ENCODE data around the gene ZNF235. TPM values are rescaled to one million over a fixed set of nuclear protein-coding genes. Genes with fewer than 3 reads are reported as not detected.
"Not testable (repeated sequence)": the region's sequence is repeated elsewhere in the genome, so short reads cannot be mapped to it uniquely, and the experiment has no call there.

ZNF235 gene
- total RNA-seq, 1 experiment from 2014 or later = 9.9 TPM

DNA sequence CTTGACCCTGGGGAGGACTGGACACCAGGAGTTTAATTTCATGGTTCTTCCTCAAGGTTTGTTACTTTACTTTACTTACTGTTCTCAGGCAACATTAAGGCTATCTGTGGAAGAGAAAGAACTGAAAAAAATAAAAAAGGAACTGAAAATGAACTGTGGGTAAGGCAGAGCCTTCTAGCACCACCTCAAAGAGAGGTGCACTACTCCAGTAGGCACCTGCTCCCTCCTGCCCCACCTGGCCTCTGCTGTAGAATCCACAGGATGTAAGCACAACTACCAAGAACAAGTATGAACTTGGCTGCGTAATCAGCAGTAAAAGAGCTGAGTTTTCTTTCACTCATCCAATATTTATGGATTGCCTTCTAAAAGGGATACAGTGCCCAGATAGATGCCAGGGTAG lies 39.4 kb upstream of the ZNF235 start:
- DNase-seq (ENCODE audit: low spot score) = no peak
- Histone ChIP-seq H3K4me3 (ENCODE audit: low read depth, low read length, poor library complexity, severe bottlenecking) (no peak overlapping the region), H3K9me3 (ENCODE audit: low read depth, low read length, poor library complexity, severe bottlenecking) (peaks cover 17% of the 10 kb centered on the region), H3K4me1 (ENCODE audit: insufficient read depth, low read length, poor library complexity, severe bottlenecking) (no peaks in the 10 kb centered on the region), H3K27me3 (replicated peaks; ENCODE audit: insufficient read depth, low read depth, low read length, poor library complexity) (no peaks in the 10 kb centered on the region), H3K36me3 (ENCODE audit: insufficient read depth, low read length, poor library complexity, severe bottlenecking) (peaks cover 4% of the 10 kb centered on the region), H3K27ac (ENCODE audit: low read depth, low read length, poor library complexity, severe bottlenecking) (no peak overlapping the region)
- ChIA-PET CTCF (no interaction called here), POLR2A (ENCODE audit: low non-redundant PET) (no interaction called here)
- BruUV-seq (replicated peaks) = no TSS peak
- TF ChIP-seq, protein P1, sequence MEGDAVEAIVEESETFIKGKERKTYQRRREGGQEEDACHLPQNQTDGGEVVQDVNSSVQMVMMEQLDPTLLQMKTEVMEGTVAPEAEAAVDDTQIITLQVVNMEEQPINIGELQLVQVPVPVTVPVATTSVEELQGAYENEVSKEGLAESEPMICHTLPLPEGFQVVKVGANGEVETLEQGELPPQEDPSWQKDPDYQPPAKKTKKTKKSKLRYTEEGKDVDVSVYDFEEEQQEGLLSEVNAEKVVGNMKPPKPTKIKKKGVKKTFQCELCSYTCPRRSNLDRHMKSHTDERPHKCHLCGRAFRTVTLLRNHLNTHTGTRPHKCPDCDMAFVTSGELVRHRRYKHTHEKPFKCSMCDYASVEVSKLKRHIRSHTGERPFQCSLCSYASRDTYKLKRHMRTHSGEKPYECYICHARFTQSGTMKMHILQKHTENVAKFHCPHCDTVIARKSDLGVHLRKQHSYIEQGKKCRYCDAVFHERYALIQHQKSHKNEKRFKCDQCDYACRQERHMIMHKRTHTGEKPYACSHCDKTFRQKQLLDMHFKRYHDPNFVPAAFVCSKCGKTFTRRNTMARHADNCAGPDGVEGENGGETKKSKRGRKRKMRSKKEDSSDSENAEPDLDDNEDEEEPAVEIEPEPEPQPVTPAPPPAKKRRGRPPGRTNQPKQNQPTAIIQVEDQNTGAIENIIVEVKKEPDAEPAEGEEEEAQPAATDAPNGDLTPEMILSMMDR (conservative IDR thresholded peaks at IDR 0.05; ENCODE audit: low read depth, low read length) = no peak
- no peak for TF ChIP-seq EZH2 (IDR thresholded peaks at IDR 0.05; ENCODE audit: borderline replicate concordance, low read depth, low read length, poor library complexity, severe bottlenecking)
- intact Hi-C loops (cut with micrococcal nuclease; ENCODE audit: unreplicated experiment) = no loop called here

DNA sequence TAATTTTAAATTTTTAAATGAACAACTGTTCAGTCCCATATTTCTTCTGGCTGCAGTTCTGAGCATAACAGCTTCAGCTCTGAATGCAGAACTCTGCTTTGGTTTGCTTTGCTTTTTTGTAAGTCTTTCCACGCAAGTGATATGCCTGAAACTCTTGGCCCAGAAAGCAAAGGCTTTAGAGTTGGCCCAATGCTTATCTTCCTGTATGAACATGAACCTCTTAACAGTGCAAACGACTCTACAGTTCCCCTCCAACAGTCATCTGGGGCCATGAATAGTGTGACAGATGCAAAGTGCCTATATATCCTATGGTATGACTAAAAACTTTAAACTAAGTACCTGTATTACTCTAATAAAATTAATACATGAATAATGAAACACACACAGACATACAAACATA lies 37.0 kb upstream of the ZNF235 start:
- POLR2A ChIA-PET (ENCODE audit: low non-redundant PET) = no interaction called here

DNA sequence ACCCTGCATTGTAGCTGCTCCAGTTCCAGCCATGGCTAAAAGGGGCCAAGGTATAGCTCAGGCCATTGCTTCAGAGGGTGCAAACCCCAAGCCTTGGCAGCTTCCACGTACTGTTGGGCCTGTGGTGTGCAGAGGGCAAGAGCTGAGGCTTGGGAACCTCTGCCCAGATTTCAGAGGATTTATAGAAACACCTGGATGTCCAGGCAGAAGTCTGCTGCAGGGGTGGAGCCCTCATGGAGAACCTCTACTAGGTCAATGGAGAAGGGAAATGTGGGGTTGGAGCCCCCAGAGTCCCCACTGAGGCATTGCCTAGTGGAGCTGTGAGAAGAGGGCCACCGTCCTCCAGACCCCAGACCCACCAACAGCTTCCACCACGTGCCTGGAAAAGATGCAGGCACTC lies 29.8 kb upstream of the ZNF235 start:
- Histone ChIP-seq H3K36me3 (ENCODE audit: insufficient read depth, low read length, poor library complexity, severe bottlenecking) (peaks cover 73% of the 10 kb centered on the region), H3K9me3 (ENCODE audit: low read depth, low read length, poor library complexity, severe bottlenecking) (peaks cover 53% of the 10 kb centered on the region)
- BruUV-seq (replicated peaks); intact Hi-C loops (cut with micrococcal nuclease; ENCODE audit: unreplicated experiment); H3K27ac ChIP-seq (ENCODE audit: low read depth, low read length, poor library complexity, severe bottlenecking); H3K4me1 ChIP-seq (ENCODE audit: insufficient read depth, low read length, poor library complexity, severe bottlenecking); CTCF ChIA-PET; H3K27me3 ChIP-seq (replicated peaks; ENCODE audit: insufficient read depth, low read depth, low read length, poor library complexity); POLR2A ChIA-PET (ENCODE audit: low non-redundant PET); DNase-seq (ENCODE audit: low spot score); H3K4me3 ChIP-seq (ENCODE audit: low read depth, low read length, poor library complexity, severe bottlenecking): not testable (repeated sequence)

More for the DNA sequence above, 37.0 kb upstream of the ZNF235 start:
- no peak for TF ChIP-seq EZH2 (IDR thresholded peaks at IDR 0.05; ENCODE audit: borderline replicate concordance, low read depth, low read length, poor library complexity, severe bottlenecking)
- TF ChIP-seq, protein P1 (conservative IDR thresholded peaks at IDR 0.05; ENCODE audit: low read depth, low read length) = no peak
- no peaks in the 10 kb centered on the region for H3K4me1 ChIP-seq (ENCODE audit: insufficient read depth, low read length, poor library complexity, severe bottlenecking)
- peaks cover 4% of the 10 kb centered on the region for H3K9me3 ChIP-seq (ENCODE audit: low read depth, low read length, poor library complexity, severe bottlenecking)
- no peaks in the 10 kb centered on the region for H3K27me3 ChIP-seq (replicated peaks; ENCODE audit: insufficient read depth, low read depth, low read length, poor library complexity)
- H3K27ac ChIP-seq (ENCODE audit: low read depth, low read length, poor library complexity, severe bottlenecking) = no peak overlapping the region
- DNase-seq (ENCODE audit: low spot score) = no peak
- intact Hi-C loops (cut with micrococcal nuclease; ENCODE audit: unreplicated experiment) = no loop called here
- no TSS peak for BruUV-seq (replicated peaks)
- CTCF ChIA-PET = no interaction called here
- no peak overlapping the region for H3K4me3 ChIP-seq (ENCODE audit: low read depth, low read length, poor library complexity, severe bottlenecking)
- H3K36me3 ChIP-seq (ENCODE audit: insufficient read depth, low read length, poor library complexity, severe bottlenecking) = peaks cover 13% of the 10 kb centered on the region

DNA sequence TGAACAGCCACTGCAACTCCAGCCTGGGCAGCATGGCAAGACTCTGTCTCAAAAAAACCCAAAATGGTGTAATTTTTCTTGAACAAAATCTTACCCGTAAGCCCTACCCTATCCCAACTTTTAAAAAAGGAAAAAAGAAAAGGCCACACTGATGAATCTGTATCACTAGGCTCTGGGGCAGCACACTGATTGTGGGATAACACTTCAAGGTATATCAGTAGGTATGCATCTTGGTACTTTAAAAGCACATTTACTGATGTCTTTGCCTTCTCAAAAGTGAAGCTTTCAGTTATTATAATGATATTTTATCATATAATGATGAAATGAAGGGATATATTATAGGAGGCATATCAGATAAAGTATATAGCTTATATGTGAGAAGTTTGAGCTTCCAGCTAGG lies 27.3 kb upstream of the ZNF235 start:
- intact Hi-C loops (cut with micrococcal nuclease; ENCODE audit: unreplicated experiment) = no loop called here
- CTCF ChIA-PET = no interaction called here
- no peak overlapping the region for H3K27ac ChIP-seq (ENCODE audit: low read depth, low read length, poor library complexity, severe bottlenecking)

More for the DNA sequence above, 27.3 kb upstream of the ZNF235 start:
- TF ChIP-seq EZH2 (IDR thresholded peaks at IDR 0.05; ENCODE audit: borderline replicate concordance, low read depth, low read length, poor library complexity, severe bottlenecking) = no peak
- TF ChIP-seq, protein P1 (conservative IDR thresholded peaks at IDR 0.05; ENCODE audit: low read depth, low read length) = no peak
- no TSS peak for BruUV-seq (replicated peaks)
- Histone ChIP-seq H3K27me3 (replicated peaks; ENCODE audit: insufficient read depth, low read depth, low read length, poor library complexity) (no peaks in the 10 kb centered on the region), H3K4me3 (ENCODE audit: low read depth, low read length, poor library complexity, severe bottlenecking) (no peak overlapping the region), H3K36me3 (ENCODE audit: insufficient read depth, low read length, poor library complexity, severe bottlenecking) (peaks cover 71% of the 10 kb centered on the region), H3K4me1 (ENCODE audit: insufficient read depth, low read length, poor library complexity, severe bottlenecking) (no peaks in the 10 kb centered on the region), H3K9me3 (ENCODE audit: low read depth, low read length, poor library complexity, severe bottlenecking) (peaks cover 48% of the 10 kb centered on the region)
- POLR2A ChIA-PET (ENCODE audit: low non-redundant PET) = no interaction called here
- no peak for DNase-seq (ENCODE audit: low spot score)

Data from A673 (cell line).